Measurements from ENCODE around the gene CFAP57. TPM values are rescaled to one million over a fixed set of nuclear protein-coding genes. Genes with fewer than 3 reads are reported as not detected.

Gene CFAP57

GRCh38 chr1:43294761-43295160 lies 122.6 kb downstream of the CFAP57 start:
- Histone ChIP-seq H3K4me2 (ENCODE audit: low read length) (no peak overlapping the region), H3K27me3 (ENCODE audit: control insufficient read depth, insufficient read depth, low read length) (peaks cover 4% of the 10 kb centered on the region), H3K9me3 (replicated peaks; ENCODE audit: low read length) (no peaks in the 10 kb centered on the region), H3K4me3 (ENCODE audit: low read length) (no peak overlapping the region), H3K36me3 (ENCODE audit: insufficient read depth, low read length) (no peaks in the 10 kb centered on the region), H3K4me1 (ENCODE audit: control insufficient read depth, insufficient read depth, low read length) (peaks cover 16% of the 10 kb centered on the region), H3K9ac (ENCODE audit: low read depth, low read length) (no peak overlapping the region)

GRCh38 chr1:43296207-43296606 lies 124.1 kb downstream of the CFAP57 start:
- no peak overlapping the region for H3K4me2 ChIP-seq (ENCODE audit: low read length)
- peaks cover 16% of the 10 kb centered on the region for H3K4me1 ChIP-seq (ENCODE audit: control insufficient read depth, insufficient read depth, low read length)
- H3K9me3 ChIP-seq (replicated peaks; ENCODE audit: low read length), result no peaks in the 10 kb centered on the region
- peaks cover 10% of the 10 kb centered on the region for H3K27me3 ChIP-seq (ENCODE audit: control insufficient read depth, insufficient read depth, low read length)
- H3K4me3 ChIP-seq (ENCODE audit: low read length), result no peak overlapping the region
- H3K9ac ChIP-seq (ENCODE audit: low read depth, low read length), result no peak overlapping the region
- H3K36me3 ChIP-seq (ENCODE audit: insufficient read depth, low read length), result no peaks in the 10 kb centered on the region

GRCh38 chr1:43298055-43298454 lies 125.9 kb downstream of the CFAP57 start:
- Histone ChIP-seq H3K9ac (ENCODE audit: low read depth, low read length) (no peak overlapping the region), H3K36me3 (ENCODE audit: insufficient read depth, low read length) (no peaks in the 10 kb centered on the region), H3K4me1 (ENCODE audit: control insufficient read depth, insufficient read depth, low read length) (peaks cover 16% of the 10 kb centered on the region), H3K4me2 (ENCODE audit: low read length) (no peak overlapping the region), H3K9me3 (replicated peaks; ENCODE audit: low read length) (no peaks in the 10 kb centered on the region), H3K4me3 (ENCODE audit: low read length) (no peak overlapping the region), H3K27me3 (ENCODE audit: control insufficient read depth, insufficient read depth, low read length) (peaks cover 10% of the 10 kb centered on the region)

DNA sequence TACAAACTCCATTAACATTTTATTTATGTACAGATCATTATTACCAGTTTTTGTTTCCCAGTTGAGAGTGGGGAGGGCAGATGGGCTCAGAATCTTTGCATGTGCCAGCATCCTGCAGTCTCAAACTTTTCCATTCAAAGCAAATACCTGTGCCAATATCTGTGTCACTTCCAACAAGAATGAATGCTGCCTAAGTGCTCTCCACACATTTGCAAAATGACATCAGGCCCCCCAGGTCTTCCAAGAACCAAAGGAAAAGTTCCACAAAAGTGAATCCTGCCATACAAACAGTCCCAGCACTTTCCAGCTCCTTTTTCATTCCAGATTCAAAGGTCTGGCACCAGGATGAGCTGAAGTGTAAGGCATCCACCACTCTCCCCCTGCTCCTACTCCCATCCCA lies 127.0 kb downstream of the CFAP57 start:
- peaks cover 12% of the 10 kb centered on the region for H3K27me3 ChIP-seq (ENCODE audit: control insufficient read depth, insufficient read depth, low read length)
- no peaks in the 10 kb centered on the region for H3K9me3 ChIP-seq (replicated peaks; ENCODE audit: low read length)
- H3K36me3 ChIP-seq (ENCODE audit: insufficient read depth, low read length), result no peaks in the 10 kb centered on the region
- H3K4me3 ChIP-seq (ENCODE audit: low read length), result no peak overlapping the region
- no peak overlapping the region for H3K4me2 ChIP-seq (ENCODE audit: low read length)
- peaks cover 16% of the 10 kb centered on the region for H3K4me1 ChIP-seq (ENCODE audit: control insufficient read depth, insufficient read depth, low read length)
- no peak overlapping the region for H3K9ac ChIP-seq (ENCODE audit: low read depth, low read length)

GRCh38 chr1:43300378-43301094 lies 128.4 kb downstream of the CFAP57 start, which contains the start of gene TIE1:
TSS of gene TIE1 (plus strand) at chr1:43300982. CDS start at chr1:43301072, 90 bp downstream.
- H3K27me3 ChIP-seq (ENCODE audit: control insufficient read depth, insufficient read depth, low read length), result peaks cover 15% of the 10 kb centered on the region
- H3K4me1 ChIP-seq (ENCODE audit: control insufficient read depth, insufficient read depth, low read length), result peaks cover 5% of the 10 kb centered on the region
- no peaks in the 10 kb centered on the region for H3K36me3 ChIP-seq (ENCODE audit: insufficient read depth, low read length)
- H3K4me3 ChIP-seq (ENCODE audit: low read length), result no peak within 1 kb of the TSS
- H3K4me2 ChIP-seq (ENCODE audit: low read length), result no peak within 1 kb of the TSS
- no peak within 1 kb of the TSS for H3K9ac ChIP-seq (ENCODE audit: low read depth, low read length)
- H3K9me3 ChIP-seq (replicated peaks; ENCODE audit: low read length), result no peaks in the 10 kb centered on the region

DNA sequence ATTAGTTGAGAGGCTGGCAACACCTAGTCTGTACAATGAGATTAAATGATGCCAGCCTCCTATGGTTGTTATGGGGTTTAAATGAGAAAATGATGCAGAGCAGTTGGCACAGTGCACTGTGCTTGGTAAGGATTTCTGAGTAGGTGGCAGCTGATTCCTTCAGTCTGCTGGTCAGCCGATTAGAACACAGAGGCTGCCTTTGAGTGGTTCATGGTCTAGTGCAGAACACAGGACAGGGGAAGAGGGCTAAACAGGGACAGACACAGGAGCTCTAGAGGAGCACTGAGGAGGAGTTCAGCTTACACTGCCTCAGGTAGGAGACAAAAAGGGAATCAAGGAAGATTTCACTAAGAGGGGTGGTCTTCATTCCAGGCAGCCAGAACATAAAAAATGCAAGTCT lies 130.1 kb downstream of the CFAP57 start:
- H3K36me3 ChIP-seq (ENCODE audit: insufficient read depth, low read length), result no peaks in the 10 kb centered on the region
- H3K27me3 ChIP-seq (ENCODE audit: control insufficient read depth, insufficient read depth, low read length), result peaks cover 20% of the 10 kb centered on the region
- no peaks in the 10 kb centered on the region for H3K4me1 ChIP-seq (ENCODE audit: control insufficient read depth, insufficient read depth, low read length)
- no peaks in the 10 kb centered on the region for H3K9me3 ChIP-seq (replicated peaks; ENCODE audit: low read length)
- no peak overlapping the region for H3K4me2 ChIP-seq (ENCODE audit: low read length)
- no peak overlapping the region for H3K9ac ChIP-seq (ENCODE audit: low read depth, low read length)
- no peak overlapping the region for H3K4me3 ChIP-seq (ENCODE audit: low read length)

DNA sequence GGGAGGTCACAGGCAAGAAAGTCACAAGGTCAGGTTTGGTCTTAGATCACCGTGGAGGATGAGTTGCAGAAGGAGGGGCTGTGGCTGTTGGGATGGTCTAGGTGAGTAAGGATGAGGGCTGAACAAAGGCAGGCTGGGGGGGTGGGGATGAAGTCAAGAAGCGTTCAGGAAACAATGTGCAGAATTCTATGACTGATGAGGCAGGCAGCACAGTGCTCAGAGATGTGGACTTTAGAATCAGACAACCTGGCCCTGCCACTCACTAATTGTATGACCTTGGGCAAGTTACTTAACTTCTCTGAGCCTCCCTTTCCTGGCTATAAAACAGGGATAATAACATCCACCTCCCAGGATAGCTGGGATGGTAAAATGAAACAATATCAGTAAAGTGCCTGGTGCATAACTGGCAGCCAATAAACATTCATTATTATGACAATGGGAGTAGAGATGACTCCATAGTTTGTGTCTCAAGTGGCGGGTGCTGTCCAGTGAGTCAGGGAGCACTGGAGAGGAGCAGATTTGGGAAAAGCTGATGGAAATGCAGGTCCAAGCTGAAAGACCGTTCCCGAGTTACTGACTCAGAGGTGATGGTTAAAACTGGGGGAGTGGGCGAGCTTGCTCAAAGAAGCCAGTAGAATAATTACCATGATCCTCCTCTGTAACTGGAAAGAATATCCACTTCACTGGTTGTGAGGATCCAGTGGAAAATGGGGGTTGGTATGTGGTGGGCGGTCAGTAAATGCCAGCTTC lies 130.8 kb downstream of the CFAP57 start:
- H3K4me2 ChIP-seq (ENCODE audit: low read length), result no peak overlapping the region
- no peaks in the 10 kb centered on the region for H3K36me3 ChIP-seq (ENCODE audit: insufficient read depth, low read length)
- H3K9ac ChIP-seq (ENCODE audit: low read depth, low read length), result no peak overlapping the region
- H3K9me3 ChIP-seq (replicated peaks; ENCODE audit: low read length), result no peaks in the 10 kb centered on the region
- H3K4me1 ChIP-seq (ENCODE audit: control insufficient read depth, insufficient read depth, low read length), result no peaks in the 10 kb centered on the region
- no peak overlapping the region for H3K4me3 ChIP-seq (ENCODE audit: low read length)
- peaks cover 26% of the 10 kb centered on the region for H3K27me3 ChIP-seq (ENCODE audit: control insufficient read depth, insufficient read depth, low read length)

DNA sequence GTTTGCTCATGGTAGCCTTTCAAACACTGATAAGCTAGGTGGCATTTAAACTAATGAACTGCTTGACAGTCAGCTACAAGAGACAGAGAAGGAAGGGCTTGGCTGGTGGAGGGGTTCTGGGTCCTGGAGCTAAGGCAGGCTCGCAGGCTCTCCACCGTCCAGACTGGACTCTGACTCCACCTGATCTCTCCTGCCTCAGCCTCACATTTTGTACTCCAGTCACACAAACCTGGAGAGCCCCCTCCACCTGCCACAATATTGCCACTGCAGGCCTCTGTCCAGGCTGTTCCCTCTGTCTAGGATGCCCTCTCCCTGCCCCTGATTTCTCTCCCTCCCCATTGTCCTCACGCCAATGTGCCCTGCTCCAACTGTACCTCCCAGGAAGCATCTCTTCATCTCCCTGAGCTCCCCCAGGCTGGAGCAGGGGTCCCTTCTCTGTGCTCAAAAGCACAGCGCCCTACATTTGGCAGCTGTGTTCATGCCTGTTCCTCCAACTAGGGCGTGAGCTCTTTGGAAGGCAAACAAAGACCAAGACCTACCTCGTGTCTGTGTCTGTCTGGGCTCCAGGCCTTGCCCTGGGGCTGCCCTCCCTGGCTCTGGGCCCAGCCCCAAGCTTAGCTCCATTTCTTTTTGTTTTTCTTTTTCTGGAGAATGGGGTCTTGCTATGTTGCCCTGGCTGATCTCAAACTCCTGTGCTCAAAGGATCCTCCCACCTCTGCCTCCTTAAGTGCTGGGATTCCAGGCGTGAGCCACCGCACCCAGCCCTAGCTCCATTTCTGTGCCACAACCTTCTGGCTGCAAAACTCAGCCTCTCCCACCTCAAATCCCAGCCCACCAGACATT lies 131.6 kb downstream of the CFAP57 start:
- Histone ChIP-seq H3K4me2 (ENCODE audit: low read length) (no peak overlapping the region), H3K9ac (ENCODE audit: low read depth, low read length) (no peak overlapping the region), H3K27me3 (ENCODE audit: control insufficient read depth, insufficient read depth, low read length) (peaks cover 28% of the 10 kb centered on the region), H3K9me3 (replicated peaks; ENCODE audit: low read length) (no peaks in the 10 kb centered on the region), H3K36me3 (ENCODE audit: insufficient read depth, low read length) (no peaks in the 10 kb centered on the region), H3K4me1 (ENCODE audit: control insufficient read depth, insufficient read depth, low read length) (no peaks in the 10 kb centered on the region), H3K4me3 (ENCODE audit: low read length) (no peak overlapping the region)

Small RNA genes lying within 50 kb of the gene (small RNA-seq; reads per million reads assigned to genes)
- not detected for gene RNA5SP46
